NCI-H2196 (cell line): ENCODE results near the gene FUNDC1.

ENCODE experiments used
- DNase-seq: peaks from one replicate; lab custom pipeline; 2025; ENCODE audit not compliant: unreplicated experiment; lab: John Stamatoyannopoulos, UW

FUNDC1 gene

GRCh38 chrX:44482575-44482974 lies 60.1 kb downstream of the FUNDC1 start:
- no peak for DNase-seq

GRCh38 chrX:44480591-44480990 lies 62.1 kb downstream of the FUNDC1 start:
- DNase-seq = no peak

- no peak for DNase-seq
These were observed 68.2 kb downstream of the FUNDC1 start for GRCh38 chrX:44474410-44474809.
